Measurements from ENCODE around the gene RPL14. TPM values are rescaled to one million over a fixed set of nuclear protein-coding genes. Genes with fewer than 3 reads are reported as not detected.

The RPL14 gene
- polyA plus RNA-seq, 1 of the 3 experiments (the other 2 are of a cell fraction), result 416 TPM

- peak overlapping the region in 1 of 2 experiments; percentile 88; a peak in 2 of 4 replicates for H3K27ac ChIP-seq (ENCODE audit: low read depth in 2 of 2, low read length in 1 of 2)
- peak overlapping the region; percentile 87 for H2AFZ ChIP-seq (ENCODE audit: low read depth)
- POLR2A ChIA-PET, result interaction anchor here (0.6 to 2.6 kb wide), 3 partner anchors 11 to 261 kb away, joined by 3 to 12 read pairs (median 4); partner anchors contain the start of gene ZNF620
These were observed 3.2 kb upstream of the RPL14 start for GRCh38 chr3:40453933-40454332.

GRCh38 chr3:40455328-40455727 is 1.8 kb upstream of the RPL14 start:
- peaks cover 38% of the 10 kb centered on the region for H3K79me2 ChIP-seq (ENCODE audit: insufficient read depth)
- CTCF ChIA-PET, result no interaction called here
- no peak for DNase-seq
- H3K9me3 ChIP-seq, result no peaks in the 10 kb centered on the region
- H3K9me2 ChIP-seq, result no peaks in the 10 kb centered on the region
- no peak for TF ChIP-seq MEF2A (IDR thresholded peaks at IDR 0.05; ENCODE audit: borderline replicate concordance, low read depth)
- peaks cover 0 to 17% of the 10 kb centered on the region in 2 experiments; a peak in 2 of 4 replicates for H3K4me1 ChIP-seq (ENCODE audit: control insufficient read depth in 1 of 2, insufficient read depth in 2 of 2, low read depth in 1 of 2, low read length in 1 of 2)
- no peak overlapping the region for H2AFZ ChIP-seq (ENCODE audit: low read depth)
- peaks cover 22% of the 10 kb centered on the region for H4K20me1 ChIP-seq (ENCODE audit: insufficient read depth)
- H3K27me3 ChIP-seq (ENCODE audit: insufficient read depth), result no peaks in the 10 kb centered on the region
- no peak overlapping the region for H3K4me2 ChIP-seq
- H3K9ac ChIP-seq, result no peak overlapping the region
- H3K36me3 ChIP-seq (replicated peaks in 1 of 2; ENCODE audit: control insufficient read depth in 1 of 2, insufficient read depth in 2 of 2, low read length in 1 of 2), result peaks cover 20 to 24% of the 10 kb centered on the region in 2 experiments
- no peak overlapping the region for H3K27ac ChIP-seq (ENCODE audit: low read depth in 2 of 2, low read length in 1 of 2)
- peaks cover 6% of the 10 kb centered on the region for H3F3A ChIP-seq (replicated peaks; ENCODE audit: insufficient read depth)
- POLR2A ChIA-PET, result no interaction called here
- no peak overlapping the region for H3K4me3 ChIP-seq (ENCODE audit: low read depth in 2 of 2, low read length in 1 of 2)
- 90% methylated on average over 2 of the region's 4 CpGs for WGBS (ENCODE audit: low lambda C conversion rate)

More at GRCh38 chr3:40453933-40454332, 3.2 kb upstream of the RPL14 start:
- CTCF ChIA-PET, result interaction anchor here (0.7 to 1.8 kb wide), 5 partner anchors 72 to 145 kb away, joined by 3 to 8 read pairs (median 6); partner anchors contain the start of gene EIF1B
- Histone ChIP-seq H3K4me2 (peak overlapping the region; percentile 90), H3K9me2 (no peaks in the 10 kb centered on the region), H4K20me1 (ENCODE audit: insufficient read depth) (peaks cover 10% of the 10 kb centered on the region), H3K4me1 (ENCODE audit: control insufficient read depth in 1 of 2, insufficient read depth in 2 of 2, low read depth in 1 of 2, low read length in 1 of 2) (peaks cover 0 to 17% of the 10 kb centered on the region in 2 experiments; a peak in 2 of 4 replicates), H3K79me2 (ENCODE audit: insufficient read depth) (peaks cover 24% of the 10 kb centered on the region), H3K9me3 (no peaks in the 10 kb centered on the region), H3K27me3 (ENCODE audit: insufficient read depth) (no peaks in the 10 kb centered on the region), H3K9ac (peak overlapping the region; percentile 60; the same call in 1 of the 2 replicates), H3F3A (replicated peaks; ENCODE audit: insufficient read depth) (no peaks in the 10 kb centered on the region), H3K36me3 (replicated peaks in 1 of 2; ENCODE audit: control insufficient read depth in 1 of 2, insufficient read depth in 2 of 2, low read length in 1 of 2) (peaks cover 11 to 13% of the 10 kb centered on the region in 2 experiments), H3K4me3 (ENCODE audit: low read depth in 2 of 2, low read length in 1 of 2) (peak overlapping the region; percentile 70 to 83)
- 37% methylated on average over 6 of the region's 6 CpGs for WGBS (ENCODE audit: low lambda C conversion rate)
- TF ChIP-seq CHD2 (IDR thresholded peaks at IDR 0.05; ENCODE audit: low read length, partially characterized antibody) (no peak), RCOR1 (IDR thresholded peaks at IDR 0.05; ENCODE audit: low read length) (no peak), ELF1 (IDR thresholded peaks at IDR 0.05) (no peak), RAD21 (IDR thresholded peaks at IDR 0.05; ENCODE audit: low read length) (no peak), NRF1 (IDR thresholded peaks at IDR 0.05; ENCODE audit: low read depth, low read length) (no peak), NFIC (IDR thresholded peaks at IDR 0.05; ENCODE audit: borderline replicate concordance) (no peak), GABPA (IDR thresholded peaks at IDR 0.05; ENCODE audit: low read depth) (no peak), GATA2 (CRISPR knock-in tag; IDR thresholded peaks at IDR 0.05) (no peak), FOXM1 (IDR thresholded peaks at IDR 0.05; ENCODE audit: low read depth) (no peak), TCF12 (IDR thresholded peaks at IDR 0.05) (no peak), MXI1 (IDR thresholded peaks at IDR 0.05; ENCODE audit: low read depth, low read length) (no peak), SMC3 (IDR thresholded peaks at IDR 0.05; ENCODE audit: low read depth, low read length) (no peak), TEAD4 (IDR thresholded peaks at IDR 0.05; ENCODE audit: borderline replicate concordance, insufficient read depth) (no peak), REST (IDR thresholded peaks at IDR 0.05; ENCODE audit: low read depth, low read length) (no peak)
- no peak for DNase-seq
